DOHH2 (cell line): Measurements from ENCODE around the gene ZNF30.

ENCODE experiments used
- H3F3A ChIP-seq: fragments of 200-600 bp; sonication (generic), shearing (Covaris generic); 2 replicates; pipeline ENCODE4 v1.6.0; 2016; ENCODE audit warnings: antibody characterized with exemption, mild to moderate bottlenecking; ENCODE audit not compliant: control insufficient read depth, insufficient read depth
- H3K27ac ChIP-seq: fragments of 200-600 bp; sonication (generic); 2 replicates; pipeline ENCODE4 v1.5.1; 2014; ENCODE audit warnings: low read depth, mild to moderate bottlenecking, low read length, moderate library complexity
- H3K27me3 ChIP-seq: fragments of 200-600 bp; sonication (generic); 2 replicates; pipeline ENCODE4 v1.6.1; 2014; ENCODE audit warnings: mild to moderate bottlenecking, low read length, mixed read lengths; ENCODE audit not compliant: control insufficient read depth
- H3K36me3 ChIP-seq: fragments of 200-600 bp; sonication (generic); 2 replicates; pipeline ENCODE4 v1.6.1; 2014; ENCODE audit warnings: mild to moderate bottlenecking, low read length, moderate library complexity, mixed read lengths; ENCODE audit not compliant: control insufficient read depth
- H3K4me1 ChIP-seq: fragments of 200-600 bp; sonication (generic); 2 replicates; pipeline ENCODE4 v1.6.1; 2014; ENCODE audit warnings: mild to moderate bottlenecking, low read length, mixed read lengths; ENCODE audit not compliant: control insufficient read depth
- H3K4me2 ChIP-seq: fragments of 200-600 bp; sonication (generic); 2 replicates; pipeline ENCODE4 v1.6.0; 2014; ENCODE audit warnings: mild to moderate bottlenecking, low read length, moderate library complexity
- H3K4me3 ChIP-seq: fragments of 200-600 bp; sonication (generic); 2 replicates; pipeline ENCODE4 v1.5.1; 2014; ENCODE audit warnings: mild to moderate bottlenecking, low read length, mixed read lengths
- H3K79me2 ChIP-seq: fragments of 200-600 bp; sonication (generic); 2 replicates; pipeline ENCODE4 v1.6.1; 2014; ENCODE audit warnings: mild to moderate bottlenecking, low read length, mixed read lengths; ENCODE audit not compliant: control insufficient read depth
- H3K9me2 ChIP-seq: fragments of 200-600 bp; sonication (generic); replicated peaks from 2 replicates; pipeline ENCODE4 v1.6.1; 2014; ENCODE audit warnings: mild to moderate bottlenecking, low read length, mixed read lengths; ENCODE audit not compliant: control insufficient read depth
- H3K9me3 ChIP-seq: fragments of 200-600 bp; sonication (generic); 2 replicates; pipeline ENCODE4 v1.6.1; 2014; ENCODE audit warnings: antibody characterized with exemption, low read length, mixed read lengths; ENCODE audit not compliant: control insufficient read depth, insufficient read depth
- H4K20me1 ChIP-seq: fragments of 200-600 bp; sonication (generic); 2 replicates; pipeline ENCODE4 v1.6.0; 2014; ENCODE audit warnings: low read depth, mild to moderate bottlenecking, antibody characterized with exemption, low read length, moderate library complexity; ENCODE audit not compliant: control insufficient read depth, insufficient read depth
- CTCF ChIP-seq: fragments of 200-600 bp; sonication (generic); IDR thresholded peaks from one replicate; pipeline ENCODE4 v1.5.1; 2014; ENCODE audit warnings: antibody characterized with exemption, mild to moderate bottlenecking, low read depth, low read length; ENCODE audit not compliant: poor library complexity, severe bottlenecking
- EZH2phosphoT487 ChIP-seq: fragments of 200-600 bp; sonication (generic); IDR thresholded peaks from 2 replicates; pipeline ENCODE4 v1.6.1; 2017; ENCODE audit warnings: borderline replicate concordance, mild to moderate bottlenecking, antibody characterized with exemption, low read length, moderate library complexity, mixed read lengths

Gene ZNF30

DNA sequence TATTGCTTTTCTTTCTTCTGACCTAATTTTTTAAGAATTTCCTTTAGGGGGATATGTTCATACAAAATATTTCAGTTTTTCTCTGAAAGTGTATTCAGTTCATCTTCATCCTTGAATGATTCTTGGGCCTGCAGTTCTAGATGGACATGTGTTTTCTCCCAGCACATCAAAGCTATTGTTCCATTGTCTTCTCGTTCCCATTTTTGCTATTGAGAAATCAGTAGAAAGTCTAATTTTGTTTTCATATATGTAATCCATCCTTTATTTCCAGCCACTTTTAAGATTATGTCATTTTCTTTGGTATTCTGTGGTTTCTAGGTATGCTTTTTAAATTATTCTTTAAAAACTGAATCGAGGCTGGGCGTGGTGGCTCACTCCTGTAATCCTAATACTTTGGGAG is 57.6 kb downstream of the ZNF30 start:
- Histone ChIP-seq H3K4me2 (no peak overlapping the region), H3K79me2 (no peaks in the 10 kb centered on the region), H4K20me1 (no peaks in the 10 kb centered on the region), H3K36me3 (no peaks in the 10 kb centered on the region), H3K9me2 (no peaks in the 10 kb centered on the region), H3K27ac (no peak overlapping the region), H3F3A (no peaks in the 10 kb centered on the region), H3K9me3 (no peaks in the 10 kb centered on the region), H3K27me3 (peaks cover 32% of the 10 kb centered on the region), H3K4me3 (no peak overlapping the region), H3K4me1 (no peaks in the 10 kb centered on the region)
- TF ChIP-seq EZH2phosphoT487 (no peak), CTCF (no peak)

DNA sequence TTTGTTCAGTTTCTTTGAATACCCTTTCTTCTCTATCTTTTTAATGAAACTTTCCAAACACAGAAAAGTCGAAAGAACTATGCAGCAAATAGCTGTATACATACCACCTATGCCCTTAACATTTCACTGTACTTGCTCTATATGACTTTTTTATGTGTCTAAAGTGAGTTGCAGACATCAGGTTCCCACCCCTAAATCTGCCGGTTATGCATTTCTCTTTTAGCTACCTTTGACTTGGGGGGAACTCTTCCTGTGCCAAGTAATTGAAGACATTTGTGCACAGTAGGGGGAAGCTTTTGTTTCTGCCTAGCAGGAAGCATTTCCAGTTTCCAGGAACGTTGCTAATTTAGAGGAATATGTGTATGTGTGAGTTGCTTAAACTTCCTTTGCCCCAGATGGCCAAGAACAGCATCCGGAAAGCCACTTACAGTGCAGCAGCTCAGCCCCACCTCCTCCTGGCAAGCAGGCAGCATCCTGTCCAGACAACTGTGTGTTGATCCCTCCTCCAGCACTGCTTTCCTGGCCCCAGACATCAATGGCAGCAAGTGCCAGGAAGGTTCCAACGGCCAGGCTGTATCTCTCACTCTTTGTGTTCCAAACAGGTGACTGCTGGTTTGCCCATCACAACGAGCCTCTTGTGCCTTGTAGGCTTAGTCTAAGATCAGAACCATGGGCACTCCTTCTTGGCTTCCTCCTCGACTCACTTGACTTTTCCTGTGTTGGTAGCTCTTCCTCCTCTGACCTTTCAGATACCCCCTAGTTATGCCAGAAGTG is 58.7 kb downstream of the ZNF30 start:
- Histone ChIP-seq H3K9me2 (no peaks in the 10 kb centered on the region), H3F3A (no peaks in the 10 kb centered on the region), H3K36me3 (no peaks in the 10 kb centered on the region), H3K27me3 (peaks cover 38% of the 10 kb centered on the region), H3K79me2 (no peaks in the 10 kb centered on the region), H3K27ac (no peak overlapping the region), H3K4me2 (no peak overlapping the region), H3K4me3 (no peak overlapping the region), H3K9me3 (no peaks in the 10 kb centered on the region), H4K20me1 (no peaks in the 10 kb centered on the region), H3K4me1 (no peaks in the 10 kb centered on the region)
- TF ChIP-seq CTCF: no peak
- TF ChIP-seq EZH2phosphoT487: no peak

DNA sequence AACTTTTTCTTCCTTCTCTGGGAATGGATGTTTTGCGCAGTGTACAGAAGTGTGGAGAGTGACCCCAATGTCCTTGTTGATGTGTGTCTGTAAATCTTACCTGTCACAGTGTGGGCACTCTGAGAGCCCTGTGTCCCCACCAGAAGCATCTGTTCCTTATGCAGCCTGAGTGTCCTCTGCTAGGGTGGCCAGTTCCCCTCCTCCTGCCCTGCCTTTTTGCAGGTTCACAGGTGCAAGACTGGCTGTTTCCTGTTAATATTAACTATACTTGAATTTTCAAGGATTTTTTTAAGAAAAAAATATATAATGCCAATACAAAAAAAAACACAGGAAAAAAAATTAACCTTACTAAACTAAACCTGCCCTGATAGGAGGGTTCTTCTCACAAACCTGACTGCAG is 61.4 kb downstream of the ZNF30 start:
- H3K27me3 ChIP-seq: peaks cover 50% of the 10 kb centered on the region
- H3F3A ChIP-seq: no peaks in the 10 kb centered on the region
- no peaks in the 10 kb centered on the region for H3K9me3 ChIP-seq

More for the DNA sequence above, 61.4 kb downstream of the ZNF30 start:
- H3K79me2 ChIP-seq: no peaks in the 10 kb centered on the region
- no peaks in the 10 kb centered on the region for H3K4me1 ChIP-seq
- no peaks in the 10 kb centered on the region for H4K20me1 ChIP-seq
- H3K27ac ChIP-seq: no peak overlapping the region
- no peaks in the 10 kb centered on the region for H3K9me2 ChIP-seq
- H3K4me3 ChIP-seq: no peak overlapping the region
- no peak for TF ChIP-seq CTCF
- no peak for TF ChIP-seq EZH2phosphoT487
- H3K4me2 ChIP-seq: no peak overlapping the region
- H3K36me3 ChIP-seq: no peaks in the 10 kb centered on the region
